ENCODE results near the gene ATP2A3.

Gene ATP2A3

GRCh38 chr17:3879591-3880417, 84.4 kb downstream of the ATP2A3 start:
- Histone ChIP-seq H3K4me3 (ENCODE audit: control insufficient read depth in 1 of 7, extremely low read depth in 1 of 7, insufficient read depth in 4 of 7, low read depth in 2 of 7, low read length in 6 of 7) (no peak overlapping the region), H3K27me3 (replicated peaks in 2 of 5; ENCODE audit: control insufficient read depth in 4 of 5, insufficient read depth in 5 of 5, low read length in 4 of 5) (no peaks in the 10 kb centered on the region), H3K27ac (ENCODE audit: insufficient read depth in 1 of 2, low read depth in 1 of 2, low read length in 2 of 2, poor library complexity in 1 of 2, severe bottlenecking in 2 of 2) (no peak overlapping the region), H3K4me1 (ENCODE audit: control extremely low read depth in 1 of 4, control insufficient read depth in 4 of 4, insufficient read depth in 4 of 4, low read length in 3 of 4) (no peaks in the 10 kb centered on the region), H3K9me3 (ENCODE audit: control extremely low read depth in 1 of 5, control insufficient read depth in 4 of 5, insufficient read depth in 2 of 5, low read depth in 1 of 5, low read length in 4 of 5) (no peaks in the 10 kb centered on the region), H3K36me3 (ENCODE audit: control insufficient read depth in 4 of 4, insufficient read depth in 4 of 4, low read length in 3 of 4) (peaks cover 0 to 16% (median 6%) of the 10 kb centered on the region in 4 experiments)
- POLR2A ChIA-PET = interaction anchor here (0.6 kb wide), 1 partner anchor 31 kb away, joined by 3 read pairs; no protein-coding TSS in a partner anchor
- DNase-seq = no peak
- CTCF ChIA-PET = interaction anchor here (0.8 to 1.5 kb wide), 4 partner anchors 16 to 21 kb away, joined by 3 to 5 read pairs (median 4); no protein-coding TSS in a partner anchor
- 98% methylated on average over 21 of the region's 25 CpGs for WGBS (ENCODE audit: insufficient coverage)

GRCh38 chr17:3879186-3879585, 85.1 kb downstream of the ATP2A3 start:
- ChIA-PET POLR2A (no interaction called here), CTCF (interaction anchor here (0.8 to 1.5 kb wide), 3 partner anchors 15 to 17 kb away, joined by 3 to 5 read pairs (median 4); no protein-coding TSS in a partner anchor)
- Histone ChIP-seq H3K4me1 (ENCODE audit: control extremely low read depth in 1 of 4, control insufficient read depth in 4 of 4, insufficient read depth in 4 of 4, low read length in 3 of 4) (no peaks in the 10 kb centered on the region), H3K36me3 (ENCODE audit: control insufficient read depth in 4 of 4, insufficient read depth in 4 of 4, low read length in 3 of 4) (peaks cover 0 to 15% (median 3%) of the 10 kb centered on the region in 4 experiments), H3K27me3 (replicated peaks in 2 of 5; ENCODE audit: control insufficient read depth in 4 of 5, insufficient read depth in 5 of 5, low read length in 4 of 5) (no peaks in the 10 kb centered on the region), H3K9me3 (ENCODE audit: control extremely low read depth in 1 of 5, control insufficient read depth in 4 of 5, insufficient read depth in 2 of 5, low read depth in 1 of 5, low read length in 4 of 5) (no peaks in the 10 kb centered on the region), H3K27ac (ENCODE audit: insufficient read depth in 1 of 2, low read depth in 1 of 2, low read length in 2 of 2, poor library complexity in 1 of 2, severe bottlenecking in 2 of 2) (no peak overlapping the region), H3K4me3 (ENCODE audit: control insufficient read depth in 1 of 7, extremely low read depth in 1 of 7, insufficient read depth in 4 of 7, low read depth in 2 of 7, low read length in 6 of 7) (no peak overlapping the region)
- DNase-seq = no peak
- 100% methylated on average over 4 of the region's 5 CpGs for WGBS (ENCODE audit: insufficient coverage)

GRCh38 chr17:3877220-3877619, 87.0 kb downstream of the ATP2A3 start:
- WGBS (ENCODE audit: insufficient coverage) = 97% methylated on average over 3 of the region's 8 CpGs
- CTCF ChIA-PET = no interaction called here
- H3K36me3 ChIP-seq (ENCODE audit: control insufficient read depth in 4 of 4, insufficient read depth in 4 of 4, low read length in 3 of 4) = peaks cover 0 to 23% (median 6%) of the 10 kb centered on the region in 4 experiments

GRCh38 chr17:3875317-3875716, 88.9 kb downstream of the ATP2A3 start:
- Histone ChIP-seq H3K9me3 (ENCODE audit: control extremely low read depth in 1 of 5, control insufficient read depth in 4 of 5, insufficient read depth in 2 of 5, low read depth in 1 of 5, low read length in 4 of 5) (no peaks in the 10 kb centered on the region), H3K27me3 (replicated peaks in 2 of 5; ENCODE audit: control insufficient read depth in 4 of 5, insufficient read depth in 5 of 5, low read length in 4 of 5) (no peaks in the 10 kb centered on the region), H3K36me3 (ENCODE audit: control insufficient read depth in 4 of 4, insufficient read depth in 4 of 4, low read length in 3 of 4) (peaks cover 0 to 25% (median 6%) of the 10 kb centered on the region in 4 experiments), H3K4me1 (ENCODE audit: control extremely low read depth in 1 of 4, control insufficient read depth in 4 of 4, insufficient read depth in 4 of 4, low read length in 3 of 4) (peaks cover 0 to 5% (median 2%) of the 10 kb centered on the region in 4 experiments), H3K4me3 (ENCODE audit: control insufficient read depth in 1 of 7, extremely low read depth in 1 of 7, insufficient read depth in 4 of 7, low read depth in 2 of 7, low read length in 6 of 7) (no peak overlapping the region), H3K27ac (ENCODE audit: insufficient read depth in 1 of 2, low read depth in 1 of 2, low read length in 2 of 2, poor library complexity in 1 of 2, severe bottlenecking in 2 of 2) (no peak overlapping the region)
- DNase-seq = no peak
- 100% methylated on average over 5 of the region's 7 CpGs for WGBS (ENCODE audit: insufficient coverage)
- CTCF ChIA-PET = no interaction called here
- POLR2A ChIA-PET = no interaction called here

More at GRCh38 chr17:3877220-3877619, 87.0 kb downstream of the ATP2A3 start:
- Histone ChIP-seq H3K9me3 (ENCODE audit: control extremely low read depth in 1 of 5, control insufficient read depth in 4 of 5, insufficient read depth in 2 of 5, low read depth in 1 of 5, low read length in 4 of 5) (no peaks in the 10 kb centered on the region), H3K27ac (ENCODE audit: insufficient read depth in 1 of 2, low read depth in 1 of 2, low read length in 2 of 2, poor library complexity in 1 of 2, severe bottlenecking in 2 of 2) (no peak overlapping the region), H3K27me3 (replicated peaks in 2 of 5; ENCODE audit: control insufficient read depth in 4 of 5, insufficient read depth in 5 of 5, low read length in 4 of 5) (no peaks in the 10 kb centered on the region), H3K4me3 (ENCODE audit: control insufficient read depth in 1 of 7, extremely low read depth in 1 of 7, insufficient read depth in 4 of 7, low read depth in 2 of 7, low read length in 6 of 7) (no peak overlapping the region), H3K4me1 (ENCODE audit: control extremely low read depth in 1 of 4, control insufficient read depth in 4 of 4, insufficient read depth in 4 of 4, low read length in 3 of 4) (no peaks in the 10 kb centered on the region)
- DNase-seq = no peak
- POLR2A ChIA-PET = no interaction called here
